Measurements from ENCODE around the gene ADGRD1.

Gene ADGRD1

DNA sequence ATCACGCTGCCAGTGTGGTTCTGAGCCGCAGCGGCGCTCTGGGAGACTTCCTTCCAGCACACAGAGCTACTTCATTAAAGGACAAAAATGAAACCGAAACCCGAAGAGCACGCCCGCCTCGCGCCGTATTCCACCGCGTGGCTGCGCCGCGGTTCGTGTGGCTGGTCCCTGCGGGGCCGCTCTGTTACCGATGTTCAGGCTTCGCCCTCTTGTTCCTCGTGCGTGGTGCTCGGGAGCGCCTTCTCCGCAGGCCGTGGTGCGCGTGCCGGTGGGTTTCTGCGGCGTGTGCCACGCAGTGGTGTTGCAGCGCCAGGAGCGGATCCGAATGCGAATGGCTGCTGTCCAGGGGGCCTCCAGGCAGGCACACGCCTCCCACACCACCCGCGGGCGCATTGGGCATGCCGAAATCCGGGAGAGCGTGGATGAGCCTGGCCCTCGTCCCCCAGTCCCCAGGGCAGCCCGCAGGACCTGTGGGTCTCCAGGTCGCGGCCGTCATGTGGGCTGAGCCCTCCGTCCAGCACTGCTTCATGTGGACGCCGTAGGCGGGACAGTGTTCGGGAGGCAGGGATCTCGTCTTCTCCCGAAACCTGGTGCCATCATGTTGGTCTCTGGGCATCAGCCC lies 91.2 kb downstream of the ADGRD1 start:
- DNase-seq = no peak

DNA sequence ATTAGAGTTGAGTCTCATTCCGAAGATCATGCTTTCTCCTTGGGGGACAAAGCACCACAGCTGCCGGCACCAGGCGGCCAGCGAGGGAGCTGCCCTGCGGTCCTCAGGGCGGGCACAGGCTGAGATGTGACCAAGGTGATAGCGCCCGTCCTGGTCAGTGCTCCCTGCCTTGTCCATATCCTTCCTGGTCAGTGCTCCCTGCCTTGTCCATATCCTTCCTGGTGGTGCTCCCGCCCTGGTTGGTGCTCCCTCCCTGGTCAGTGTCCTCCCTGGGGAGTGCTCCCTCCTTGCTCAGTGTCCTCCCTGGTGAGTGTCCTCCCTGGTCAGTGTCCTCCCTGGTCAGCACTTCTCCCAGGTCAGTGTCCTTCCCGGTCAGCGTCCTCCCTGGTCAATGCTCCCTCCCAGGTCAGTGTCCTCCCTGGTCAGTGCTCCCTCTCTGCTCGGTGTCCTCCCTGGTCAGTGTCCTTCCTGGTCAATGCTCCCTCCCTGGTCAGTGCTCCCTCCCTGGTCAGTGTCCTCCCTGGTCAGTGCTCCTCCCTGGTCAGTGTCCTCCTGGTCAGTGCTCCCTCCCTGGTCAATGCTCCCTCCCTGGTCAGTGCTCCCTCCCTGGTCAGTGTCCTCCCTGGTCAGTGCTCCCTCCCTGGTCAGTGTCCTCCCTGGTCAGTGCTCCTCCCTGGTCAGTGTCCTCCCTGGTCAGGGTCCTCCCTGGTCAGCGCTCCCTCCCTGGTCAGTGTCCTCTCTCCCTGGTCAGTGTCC lies 92.2 kb downstream of the ADGRD1 start:
- no peak for DNase-seq

DNA sequence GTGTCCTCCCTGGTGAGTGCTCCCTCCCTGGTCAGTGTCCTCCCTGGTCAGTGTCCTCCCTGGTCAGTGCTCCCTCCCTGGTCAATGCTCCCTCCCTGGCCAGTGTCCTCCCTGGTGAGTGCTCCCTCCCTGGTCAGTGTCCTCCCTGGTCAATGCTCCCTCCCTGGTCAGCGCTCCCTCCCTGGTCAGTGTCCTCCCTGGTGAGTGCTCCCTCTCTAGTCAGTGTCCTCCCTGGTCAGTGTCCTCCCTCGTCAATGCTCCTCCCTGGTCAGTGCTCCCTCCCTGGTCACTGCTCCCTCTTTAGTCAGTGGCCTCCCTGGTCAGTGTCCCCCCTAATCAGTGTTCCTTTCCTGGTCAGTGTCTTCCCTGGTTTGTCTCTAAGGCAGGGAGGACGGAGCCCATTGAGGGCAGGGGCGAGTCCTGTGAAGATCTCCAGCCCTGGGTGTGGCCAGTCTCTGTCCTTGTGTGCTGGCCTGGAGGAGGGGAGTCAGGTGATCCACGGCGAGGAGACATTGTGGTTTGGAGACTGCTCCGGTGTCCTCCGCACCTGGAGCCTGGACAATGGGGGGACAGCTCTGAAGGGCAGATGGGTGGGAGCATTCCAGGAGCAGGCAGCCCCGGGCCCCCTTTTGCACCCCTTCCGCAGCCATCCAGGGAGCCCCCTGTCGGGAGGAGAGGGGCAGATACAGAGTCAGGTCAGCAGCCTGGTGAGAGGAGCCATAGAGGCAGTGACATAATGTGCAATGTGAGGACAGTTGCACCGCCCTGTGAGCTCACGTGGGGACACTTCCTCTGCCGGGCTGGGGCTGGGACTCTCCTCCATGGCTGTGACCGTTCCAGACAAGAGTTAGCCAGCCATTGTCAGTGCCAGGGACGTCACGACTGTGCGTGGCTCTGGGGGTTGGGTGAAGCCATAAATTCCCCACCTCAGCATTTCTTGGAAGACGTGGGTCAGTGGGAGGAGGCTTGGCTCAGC lies 93.4 kb downstream of the ADGRD1 start:
- DNase-seq = peak; percentile 60

DNA sequence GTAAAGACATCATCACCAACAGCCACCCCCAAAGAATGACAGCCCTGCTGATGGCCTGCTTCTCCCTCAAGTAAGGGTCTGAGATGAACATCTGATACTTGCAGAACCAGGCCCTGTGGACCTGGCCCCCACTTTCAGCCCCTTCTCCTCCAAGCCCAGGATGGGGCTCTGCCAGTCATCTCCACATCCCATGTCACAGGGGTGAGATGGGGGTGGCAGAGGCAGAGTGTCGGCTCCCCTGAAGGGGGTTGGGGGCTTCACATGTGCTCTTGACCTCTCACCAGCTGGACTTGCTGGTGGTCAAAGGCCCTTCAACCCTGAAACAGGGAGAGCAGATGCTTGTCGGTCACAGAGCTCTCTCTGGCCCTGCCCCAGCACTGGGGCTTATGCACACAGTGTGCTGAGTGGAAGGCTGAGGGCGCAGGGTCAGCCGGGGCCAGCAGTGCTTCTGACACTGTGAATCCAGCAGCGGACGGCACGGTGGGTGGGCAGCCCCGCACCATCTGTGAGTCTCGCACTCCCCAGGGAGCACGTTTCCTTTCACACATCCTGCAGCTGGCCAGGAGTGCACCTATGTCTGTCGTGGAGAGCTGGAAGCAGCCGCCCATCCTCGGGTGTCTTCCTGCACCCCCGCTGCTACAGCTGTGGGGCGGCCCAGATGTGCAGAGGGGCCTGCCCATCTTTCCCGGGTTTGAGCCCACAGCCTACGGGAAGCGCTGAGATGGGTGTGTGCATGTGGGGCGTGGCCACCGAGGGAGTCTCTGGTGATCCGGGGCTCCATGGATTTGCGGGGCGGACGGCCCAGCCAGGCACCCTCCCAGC lies 94.3 kb downstream of the ADGRD1 start:
- DNase-seq = peak; percentile 70

DNA sequence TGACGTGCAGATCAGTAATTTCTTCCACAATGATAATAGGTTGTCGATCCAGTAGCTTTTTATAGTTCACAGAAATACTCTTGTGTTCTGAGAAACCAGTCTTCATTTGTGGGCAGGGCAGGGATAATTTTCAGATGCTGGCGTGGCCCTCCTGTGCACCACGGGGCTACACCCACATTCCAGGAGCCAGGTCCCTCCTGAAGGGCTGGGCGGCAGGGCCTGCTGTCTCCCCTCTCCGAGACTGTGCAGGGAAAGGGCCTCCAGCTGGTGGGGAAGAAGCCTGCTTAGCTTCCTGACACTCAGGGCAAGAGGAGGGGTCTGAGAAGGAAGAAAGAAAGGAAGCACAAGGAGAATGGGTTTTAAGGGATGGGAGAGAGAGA lies 94.9 kb downstream of the ADGRD1 start:
- DNase-seq = no peak

DNA sequence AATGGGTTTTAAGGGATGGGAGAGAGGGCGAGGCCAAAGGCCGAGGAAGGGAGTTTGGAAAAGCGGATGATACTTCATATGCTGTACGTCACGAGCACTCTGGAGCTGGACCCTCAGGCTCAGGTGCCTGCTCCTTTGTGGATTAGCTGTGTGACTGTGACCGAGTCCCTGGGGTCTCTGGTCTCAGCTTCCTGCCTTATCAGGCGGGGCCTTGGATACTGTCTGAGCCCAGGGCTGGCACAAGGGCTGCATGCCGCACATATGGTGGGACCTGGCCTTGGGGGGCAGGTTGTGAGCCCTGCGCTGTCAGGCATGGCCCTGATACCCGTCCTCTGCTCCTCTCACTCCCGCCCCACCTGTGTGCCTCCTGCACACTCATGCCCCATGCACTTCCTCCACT lies 95.3 kb downstream of the ADGRD1 start:
- DNase-seq = no peak

DNA sequence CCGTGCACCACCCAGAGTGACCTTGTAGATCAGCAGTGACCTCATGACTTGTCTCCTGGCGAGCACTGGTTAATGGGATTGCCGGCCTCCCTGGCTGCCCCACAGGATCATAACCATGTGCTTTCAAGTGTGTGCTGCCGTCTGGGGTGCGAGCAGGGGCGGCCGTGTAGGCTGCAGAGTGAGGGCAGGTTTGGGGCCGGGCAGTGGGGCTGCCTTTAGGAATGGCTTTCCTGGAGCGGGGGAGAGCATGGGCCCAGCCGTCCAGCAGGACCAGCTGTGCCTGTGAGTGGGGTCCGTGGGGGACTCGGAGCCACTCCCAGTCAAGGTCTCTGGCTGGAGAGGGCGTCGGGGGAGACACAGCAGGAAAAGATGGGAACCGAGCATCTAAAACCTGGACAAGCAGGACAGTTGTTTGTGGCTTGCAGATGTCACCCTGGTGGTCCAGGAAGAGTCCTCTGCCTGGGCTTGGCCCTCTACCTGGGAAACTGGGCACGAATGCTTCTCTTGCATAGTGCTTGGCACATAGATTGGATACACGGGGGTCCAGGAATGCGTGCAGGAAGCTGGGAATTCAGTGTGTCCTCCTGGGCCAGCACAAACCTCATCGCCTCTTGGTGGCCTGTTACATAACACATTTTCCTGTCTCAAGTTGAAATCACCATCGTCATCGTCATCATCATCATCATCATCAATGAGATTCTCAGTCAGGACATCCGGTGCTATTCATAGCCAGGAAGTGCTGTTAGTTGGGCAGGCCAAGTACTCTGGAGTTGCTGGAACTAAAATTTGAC lies 96.0 kb downstream of the ADGRD1 start:
- no peak for DNase-seq

DNA sequence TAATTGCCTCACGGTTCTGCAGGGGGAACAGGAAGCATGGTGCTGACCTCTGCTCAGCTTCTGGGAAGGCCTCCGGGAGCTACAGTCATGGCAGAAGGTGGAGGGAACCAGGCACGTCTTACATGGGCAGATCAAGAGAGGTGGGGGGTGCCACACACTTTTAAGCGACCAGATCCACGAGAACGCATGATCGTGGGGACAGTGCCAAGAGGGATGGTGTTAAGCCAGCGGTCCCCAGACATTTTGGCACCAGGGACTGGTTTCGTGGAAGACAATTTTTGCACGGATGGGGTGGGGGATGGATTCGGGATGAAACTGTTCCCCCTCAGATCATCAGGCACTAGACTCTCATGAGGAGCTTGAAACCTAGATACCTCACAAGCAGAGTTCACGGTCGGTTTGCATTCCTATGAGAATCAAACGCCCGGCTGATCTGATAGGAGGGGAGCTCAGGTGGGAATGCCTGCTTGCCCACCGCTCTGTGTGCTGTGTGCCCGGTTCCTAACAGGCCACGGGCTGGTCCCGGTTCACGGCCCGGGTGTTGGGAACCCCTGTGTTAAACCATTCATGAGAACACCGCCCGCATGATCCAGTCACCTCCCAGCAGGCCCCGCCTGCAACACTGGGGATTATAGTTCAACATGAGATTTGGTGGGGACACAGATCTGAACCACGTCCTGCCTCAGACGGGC lies 96.9 kb downstream of the ADGRD1 start:
- DNase-seq = no peak

DNA sequence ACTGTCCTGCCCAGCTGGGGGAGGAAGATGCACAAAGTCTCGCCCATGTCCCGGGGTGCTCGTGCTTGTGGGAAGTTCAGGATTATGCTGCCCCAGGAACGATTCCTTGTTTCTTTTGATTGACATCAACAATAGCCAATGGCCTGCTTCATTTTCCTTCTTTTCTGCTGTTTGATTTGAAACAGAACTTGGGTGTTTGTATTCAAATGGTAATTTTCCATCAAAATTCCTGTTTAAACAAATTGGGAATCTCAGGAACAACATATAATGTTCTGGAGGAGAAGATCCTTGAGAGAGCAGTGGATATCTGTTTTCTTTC lies 97.4 kb downstream of the ADGRD1 start:
- DNase-seq = no peak

DNA sequence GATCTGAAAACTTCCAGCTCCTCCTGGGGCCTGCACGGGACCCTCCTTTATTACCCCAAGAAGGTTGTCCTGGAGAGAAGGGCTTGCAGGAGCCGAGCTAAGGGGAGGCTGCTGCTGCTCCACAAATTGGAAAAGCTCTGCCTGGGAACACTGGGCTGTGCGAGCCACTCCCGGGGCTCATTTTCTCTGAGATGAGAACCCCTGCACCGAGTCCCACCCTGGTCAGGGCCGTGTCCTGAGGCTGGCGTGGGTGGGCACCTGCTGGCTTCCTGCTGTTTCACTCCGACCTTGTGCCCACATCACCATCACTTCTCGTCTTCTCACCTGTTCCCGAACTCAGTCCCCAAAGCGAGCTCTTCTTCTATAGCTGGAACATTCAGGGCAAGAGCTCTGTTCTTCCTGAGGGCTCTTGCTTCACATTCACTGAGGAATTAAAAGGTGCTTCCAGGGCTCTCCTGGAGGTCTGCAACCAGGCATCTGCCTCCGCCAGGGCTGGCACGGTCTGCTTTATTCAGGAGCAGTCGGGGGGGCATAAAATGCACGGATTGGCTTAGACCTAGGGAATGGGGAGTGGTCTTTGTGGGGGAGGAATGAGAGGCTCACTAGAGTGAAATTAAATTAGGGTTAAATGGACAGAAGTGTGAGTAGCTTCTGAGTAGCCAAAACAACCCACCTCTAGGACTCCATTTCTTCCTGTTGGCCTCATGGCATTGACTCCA lies 98.5 kb downstream of the ADGRD1 start:
- DNase-seq = no peak

DNA sequence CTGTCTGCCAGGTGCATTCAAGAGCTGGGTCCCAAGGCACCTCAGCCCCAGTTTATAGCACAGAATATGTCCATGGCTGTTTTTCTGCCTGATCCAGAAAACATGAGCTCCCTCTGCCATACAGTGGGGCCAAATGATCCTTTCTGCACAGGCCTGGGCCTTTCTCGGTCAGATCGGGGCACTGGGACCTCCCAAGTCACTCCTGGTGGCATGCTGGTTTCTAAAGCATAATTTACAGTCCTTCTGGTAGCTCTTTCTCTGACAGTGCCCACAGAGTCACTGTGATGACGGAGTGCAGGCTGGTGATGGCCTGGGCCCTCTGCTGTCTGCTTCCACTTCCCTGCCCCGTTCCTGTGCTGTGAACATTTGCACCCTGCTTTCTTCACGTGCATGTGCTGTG lies 99.2 kb downstream of the ADGRD1 start:
- no peak for DNase-seq

DNA sequence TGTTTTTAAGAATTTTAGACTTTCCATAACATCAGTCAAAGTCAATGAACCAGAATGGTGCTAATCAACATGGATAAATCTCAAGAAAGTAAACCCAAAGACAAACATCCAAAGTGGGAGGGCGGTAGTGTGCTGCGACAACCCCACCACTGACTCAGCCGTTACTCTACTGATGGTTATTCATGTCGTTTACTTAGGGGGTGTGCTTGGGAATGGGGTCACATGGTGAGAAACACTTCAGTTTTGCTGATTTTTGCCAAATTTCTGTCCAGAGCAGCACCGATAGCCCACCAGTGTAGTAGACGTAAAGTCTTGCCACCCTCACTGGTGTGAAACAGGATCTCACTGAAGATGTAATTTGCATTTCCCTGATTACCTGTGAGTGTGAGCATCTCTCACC lies 99.9 kb downstream of the ADGRD1 start:
- DNase-seq = no peak

DNA sequence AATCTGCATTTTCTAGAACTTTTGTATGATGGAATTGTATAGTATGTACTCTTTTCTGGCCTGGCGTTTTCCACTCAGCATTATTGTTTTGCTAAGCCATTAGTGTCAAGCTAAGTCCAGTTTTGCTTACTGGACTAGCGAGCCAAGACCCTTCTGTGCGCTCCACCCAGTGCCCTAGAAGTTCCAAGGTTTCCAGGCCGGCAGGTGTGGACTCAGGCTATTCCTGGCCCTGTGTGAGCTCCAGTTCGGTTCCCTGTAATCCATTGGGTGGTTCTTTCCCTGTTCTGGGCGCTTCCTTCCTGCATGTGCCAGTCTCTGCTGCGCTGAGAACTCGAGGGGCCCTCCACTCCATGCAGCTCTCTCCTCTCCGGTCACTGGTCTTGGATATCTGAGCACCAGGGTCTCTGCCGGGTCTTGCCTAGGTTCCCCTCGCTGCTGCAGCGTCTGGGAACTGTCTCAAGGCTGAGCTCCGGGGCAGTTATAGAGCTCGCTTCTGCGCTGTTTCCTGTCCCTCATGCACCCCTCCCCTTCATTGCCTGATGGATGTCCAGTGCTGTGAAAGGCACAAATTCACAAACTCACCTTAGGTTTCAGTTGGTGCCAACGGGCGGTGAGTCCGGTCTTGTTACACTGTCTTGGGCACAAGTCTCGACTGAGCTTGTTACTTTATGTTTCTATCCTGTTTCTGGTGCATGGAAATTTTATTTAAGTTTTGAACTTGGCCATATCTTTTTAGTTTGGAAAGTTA lies 100.8 kb downstream of the ADGRD1 start:
- DNase-seq = no peak

DNA sequence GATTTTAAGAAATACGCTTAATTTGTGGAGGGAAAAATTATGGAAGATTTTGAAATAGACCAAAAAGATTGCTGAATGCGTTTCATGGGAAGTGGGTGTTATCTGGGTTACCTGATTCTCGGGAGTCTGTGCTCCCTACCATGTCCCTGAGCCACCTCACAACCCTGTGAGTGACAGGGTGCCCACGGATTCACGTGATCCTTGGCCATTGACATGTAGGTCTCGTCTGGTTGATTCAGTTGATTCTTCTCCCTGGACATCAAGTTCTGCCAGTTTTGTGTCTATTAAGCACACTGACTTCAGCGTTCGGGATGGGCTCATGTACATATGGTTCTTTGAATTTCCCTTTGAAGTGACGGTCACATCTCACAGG lies 101.4 kb downstream of the ADGRD1 start:
- DNase-seq = no peak

DNA sequence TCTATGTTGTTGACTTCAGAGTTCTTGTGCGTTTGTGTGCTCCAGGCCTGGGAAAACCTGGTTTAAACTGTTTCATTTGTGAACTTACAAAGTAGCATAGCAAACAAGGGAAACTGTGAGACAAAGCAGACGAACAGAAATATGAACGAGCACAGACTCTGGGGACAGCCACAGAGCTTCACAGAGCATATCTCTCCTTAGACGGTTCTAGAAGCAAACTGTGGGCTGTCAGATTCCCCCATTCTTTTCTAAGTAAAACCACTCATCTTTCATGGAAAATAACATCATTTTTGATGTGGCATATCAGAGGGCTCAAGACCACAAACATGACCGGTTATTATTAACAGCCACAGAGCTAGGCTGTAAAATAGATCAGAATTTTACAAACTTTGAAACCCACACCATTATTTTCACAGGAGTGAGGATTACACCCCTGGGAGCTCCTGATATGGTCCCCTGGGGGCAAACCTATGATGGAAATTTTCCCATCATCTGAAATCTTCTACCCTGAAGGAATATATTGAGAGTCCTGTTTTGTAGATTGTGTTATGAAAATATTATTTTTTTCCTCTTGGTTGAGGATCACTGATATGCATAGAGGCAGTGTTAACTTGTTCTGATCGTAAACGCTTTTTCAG lies 102.0 kb downstream of the ADGRD1 start:
- no peak for DNase-seq

DNA sequence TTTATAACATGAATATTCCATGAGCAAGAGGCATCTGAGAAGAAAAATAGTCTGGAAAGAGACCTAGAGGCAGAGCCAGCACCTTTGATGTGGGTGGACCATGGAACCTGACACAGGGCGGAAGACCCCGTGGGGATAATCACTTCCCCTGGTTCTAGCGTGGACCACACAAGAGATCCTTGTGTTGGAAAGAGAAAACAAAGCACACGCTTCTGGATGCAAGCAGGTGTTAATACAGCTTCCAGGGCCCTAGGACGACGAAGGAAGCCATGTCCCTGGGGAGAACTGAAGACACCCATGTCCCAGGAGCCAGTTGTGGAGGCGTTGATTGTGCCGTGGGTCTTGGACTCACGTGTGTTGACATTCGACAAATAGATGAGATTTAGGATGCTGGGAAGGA lies 102.9 kb downstream of the ADGRD1 start:
- DNase-seq = no peak

DNA sequence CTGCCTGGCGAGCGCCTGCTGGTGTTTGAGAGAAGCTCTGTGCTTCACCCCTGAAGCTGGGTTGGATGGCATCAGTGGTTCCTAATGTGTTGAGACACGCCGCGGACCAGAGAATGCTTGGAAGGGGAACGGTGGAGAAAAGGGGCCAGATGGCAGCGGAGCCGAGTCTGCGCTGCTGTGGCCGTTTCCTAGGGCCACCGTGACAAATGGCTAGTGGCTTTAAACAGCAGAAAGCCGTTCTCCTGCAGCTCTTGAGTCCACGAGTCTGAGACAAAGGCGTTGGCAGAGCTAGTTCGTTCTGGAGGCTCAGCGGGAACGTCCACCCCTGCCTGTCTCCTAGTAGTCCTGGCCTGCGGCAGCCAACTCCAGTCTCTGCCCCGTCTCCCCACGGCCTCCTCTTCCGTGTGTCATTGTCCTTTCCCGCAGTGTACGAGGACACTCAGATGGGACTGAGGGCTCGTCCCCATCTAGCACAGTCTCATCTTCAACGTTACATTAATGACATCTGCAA lies 103.6 kb downstream of the ADGRD1 start:
- peak; percentile 20 for DNase-seq

DNA sequence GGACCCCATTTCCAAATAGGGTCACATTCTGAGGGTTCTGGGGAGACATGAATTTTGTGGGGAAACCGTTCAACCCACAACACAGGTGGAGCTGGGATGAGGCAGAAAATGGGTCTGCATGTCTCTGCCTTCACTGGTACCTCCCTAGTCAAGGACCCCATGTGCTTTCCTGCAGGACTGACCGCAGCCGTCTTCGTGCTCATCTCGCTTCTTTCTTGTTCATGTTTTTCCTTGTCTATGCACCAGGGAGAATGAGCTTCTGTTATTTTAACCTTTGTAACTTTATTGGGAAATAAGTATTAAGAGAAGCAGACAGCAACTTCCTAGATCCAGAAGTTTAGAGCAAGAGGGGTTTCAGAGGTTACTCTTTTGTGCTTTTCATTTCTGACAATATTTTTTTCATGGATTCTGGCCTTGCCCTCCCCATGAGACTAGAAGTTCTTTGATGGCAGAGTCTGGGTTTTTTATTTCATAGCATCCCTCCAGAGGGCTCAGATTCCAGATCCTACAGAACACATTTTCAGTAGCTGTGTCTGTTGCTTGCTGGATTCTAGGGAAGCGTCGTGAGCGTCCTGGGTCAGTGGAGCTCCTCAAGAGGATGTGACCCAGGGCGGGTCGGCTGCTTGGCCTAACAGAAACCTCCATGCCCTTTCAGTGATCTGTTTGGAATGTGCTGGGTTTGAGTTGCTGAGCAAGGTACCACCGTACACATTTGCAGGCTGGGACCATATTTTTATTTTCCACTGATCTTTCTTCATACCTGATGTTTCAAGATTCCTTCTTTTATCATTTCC lies 104.2 kb downstream of the ADGRD1 start:
- DNase-seq = no peak
